Epithelial cell of proximal tubule (primary cell): Measurements from ENCODE around the gene MAP3K5. TPM values are rescaled to one million over a fixed set of nuclear protein-coding genes. Genes with fewer than 3 reads are reported as not detected.

ENCODE experiments used
- total RNA-seq: library from RNA; depleted of rRNA; stranded (reverse); fragments of >200 nt; gene quantifications from 2 replicates; pipeline ENCODE4 v1.2.3, GENCODE V29; 2015

MAP3K5 gene
- total RNA-seq, 1 donor from 2014 or later: 7.8 TPM

Other genes starting within 250 kb of the MAP3K5 start
- gene MAP7, start 242.1 kb downstream of the MAP3K5 start, total RNA-seq: 12.9 and 16.1 TPM in 2 replicates
- gene PEX7, start 30.1 kb upstream of the MAP3K5 start, total RNA-seq: 9.1 and 12.5 TPM in 2 replicates
- gene SLC35D3, start 129.8 kb upstream of the MAP3K5 start, total RNA-seq: not detected in 2 replicates